Measurements from ENCODE around the gene PCBP4.

Gene PCBP4

GRCh38 chr3:51995346-51996163 is 28.3 kb upstream of the PCBP4 start, which contains the start of gene RPL29:
Gene RPL29, minus strand, starts transcription at chr3:51995895. Its CDS starts 434 bp downstream, at chr3:51995461.
- in situ Hi-C loops (cut with HindIII; ENCODE audit: low sequenced_read_pairs), result loop anchor here (10.0 kb wide), 1 partner anchor 109 kb away; no protein-coding TSS in a partner anchor

GRCh38 chr3:51994530-51994929 is 27.3 kb upstream of the PCBP4 start:
- in situ Hi-C loops (cut with HindIII; ENCODE audit: low sequenced_read_pairs), result loop anchor here (5.0 to 10.0 kb wide), 2 partner anchors 110 to 153 kb away; no protein-coding TSS in a partner anchor

- in situ Hi-C loops (cut with HindIII; ENCODE audit: low sequenced_read_pairs), result loop anchor here (5.0 to 10.0 kb wide), 2 partner anchors 111 to 154 kb away; no protein-coding TSS in a partner anchor
Observed at GRCh38 chr3:51993657-51994056, 26.4 kb upstream of the PCBP4 start.

- in situ Hi-C loops (cut with HindIII; ENCODE audit: low sequenced_read_pairs), result loop anchor here (5.0 to 10.0 kb wide), 2 partner anchors 113 to 155 kb away; no protein-coding TSS in a partner anchor
Observed at GRCh38 chr3:51992017-51992682, 24.9 kb upstream of the PCBP4 start.

GRCh38 chr3:51990501-51990971 is 23.3 kb upstream of the PCBP4 start:
- in situ Hi-C loops (cut with HindIII; ENCODE audit: low sequenced_read_pairs), result loop anchor here (5.0 to 10.0 kb wide), 2 partner anchors 114 to 157 kb away; no protein-coding TSS in a partner anchor

GRCh38 chr3:51988286-51989146 is 21.3 kb upstream of the PCBP4 start:
- in situ Hi-C loops (cut with HindIII; ENCODE audit: low sequenced_read_pairs), result no loop called here

GRCh38 chr3:51987568-51987967 is 20.3 kb upstream of the PCBP4 start:
- in situ Hi-C loops (cut with HindIII; ENCODE audit: low sequenced_read_pairs), result no loop called here

GRCh38 chr3:51986010-51986947 is 19.0 kb upstream of the PCBP4 start:
- in situ Hi-C loops (cut with HindIII; ENCODE audit: low sequenced_read_pairs), result no loop called here

GRCh38 chr3:51985063-51985462 is 17.8 kb upstream of the PCBP4 start:
- in situ Hi-C loops (cut with HindIII; ENCODE audit: low sequenced_read_pairs), result no loop called here

- in situ Hi-C loops (cut with HindIII; ENCODE audit: low sequenced_read_pairs), result no loop called here
Observed at GRCh38 chr3:51984269-51984647, 17.0 kb upstream of the PCBP4 start.

GRCh38 chr3:51983578-51984268 is 16.5 kb upstream of the PCBP4 start:
- in situ Hi-C loops (cut with HindIII; ENCODE audit: low sequenced_read_pairs), result no loop called here

GRCh38 chr3:51982838-51983577 is 15.8 kb upstream of the PCBP4 start, which contains the start of gene ACY1:
Gene ACY1, plus strand, starts transcription at chr3:51983535. Its CDS starts 530 bp downstream, at chr3:51984065.
- in situ Hi-C loops (cut with HindIII; ENCODE audit: low sequenced_read_pairs), result no loop called here

GRCh38 chr3:51982352-51982837 is 15.1 kb upstream of the PCBP4 start:
- in situ Hi-C loops (cut with HindIII; ENCODE audit: low sequenced_read_pairs), result no loop called here

GRCh38 chr3:51980253-51980652 is 13.0 kb upstream of the PCBP4 start:
- in situ Hi-C loops (cut with HindIII; ENCODE audit: low sequenced_read_pairs), result no loop called here

GRCh38 chr3:51978143-51978502 is 10.9 kb upstream of the PCBP4 start:
- in situ Hi-C loops (cut with HindIII; ENCODE audit: low sequenced_read_pairs), result no loop called here

GRCh38 chr3:51977446-51978142 is 10.3 kb upstream of the PCBP4 start:
- in situ Hi-C loops (cut with HindIII; ENCODE audit: low sequenced_read_pairs), result no loop called here

GRCh38 chr3:51975852-51976549 is 8.7 kb upstream of the PCBP4 start:
- in situ Hi-C loops (cut with HindIII; ENCODE audit: low sequenced_read_pairs), result no loop called here
